Gastrocnemius medialis (tissue), 4 donors: ENCODE data around the gene CFB.

Experiments used
- POLR2A ChIP-seq, 2 donors: fragments of 450-650 bp; IDR thresholded peaks; one replicate each; pipeline ENCODE4 v1.6.1; 2017; ENCODE audit warnings: antibody characterized with exemption in 2 of 2, mild to moderate bottlenecking in 2 of 2, moderate library complexity in 2 of 2
- TF ChIP-seq, protein P1 (sequence below), 5 experiments: fragments of 450-650 bp in 3 of 5; fragments of 200-600 bp in 2 of 5; sonication (generic) in 2 of 5; IDR thresholded peaks in 4 of 5; conservative IDR thresholded peaks in 1 of 5; 1 replicate in 4 of 5; 2 replicates in 1 of 5; pipeline ENCODE4 v1.5.1; 2016 to 2019; ENCODE audit warnings: antibody characterized with exemption in 5 of 5, mild to moderate bottlenecking in 3 of 5, moderate library complexity in 3 of 5

DNA sequence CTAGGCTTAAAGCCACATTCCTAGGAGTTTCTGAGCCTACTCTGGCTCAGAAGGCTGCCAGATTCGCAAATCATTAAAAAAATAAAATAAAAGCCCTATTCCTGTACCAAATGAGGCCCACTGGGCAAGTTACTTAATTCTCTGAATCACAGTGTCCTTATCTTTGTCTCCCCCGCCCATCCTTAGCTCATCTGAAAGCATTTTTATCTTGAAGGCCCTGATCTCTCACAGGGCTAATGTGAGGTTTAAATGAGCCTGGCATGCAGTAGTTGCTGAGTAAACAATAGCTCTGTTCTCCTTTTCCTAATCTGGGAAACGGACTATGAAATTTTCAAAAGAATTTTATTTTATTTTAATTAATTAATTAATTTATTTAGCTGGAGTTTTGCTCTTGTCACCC, 41.9 kb upstream of the CFB start:
- TF ChIP-seq, protein P1, sequence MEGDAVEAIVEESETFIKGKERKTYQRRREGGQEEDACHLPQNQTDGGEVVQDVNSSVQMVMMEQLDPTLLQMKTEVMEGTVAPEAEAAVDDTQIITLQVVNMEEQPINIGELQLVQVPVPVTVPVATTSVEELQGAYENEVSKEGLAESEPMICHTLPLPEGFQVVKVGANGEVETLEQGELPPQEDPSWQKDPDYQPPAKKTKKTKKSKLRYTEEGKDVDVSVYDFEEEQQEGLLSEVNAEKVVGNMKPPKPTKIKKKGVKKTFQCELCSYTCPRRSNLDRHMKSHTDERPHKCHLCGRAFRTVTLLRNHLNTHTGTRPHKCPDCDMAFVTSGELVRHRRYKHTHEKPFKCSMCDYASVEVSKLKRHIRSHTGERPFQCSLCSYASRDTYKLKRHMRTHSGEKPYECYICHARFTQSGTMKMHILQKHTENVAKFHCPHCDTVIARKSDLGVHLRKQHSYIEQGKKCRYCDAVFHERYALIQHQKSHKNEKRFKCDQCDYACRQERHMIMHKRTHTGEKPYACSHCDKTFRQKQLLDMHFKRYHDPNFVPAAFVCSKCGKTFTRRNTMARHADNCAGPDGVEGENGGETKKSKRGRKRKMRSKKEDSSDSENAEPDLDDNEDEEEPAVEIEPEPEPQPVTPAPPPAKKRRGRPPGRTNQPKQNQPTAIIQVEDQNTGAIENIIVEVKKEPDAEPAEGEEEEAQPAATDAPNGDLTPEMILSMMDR (IDR thresholded peaks at IDR 0.05 in 4 of 5, conservative IDR thresholded peaks at IDR 0.05 in 1 of 5): no peak
- no peak for TF ChIP-seq POLR2A (IDR thresholded peaks at IDR 0.05)
